H1 (cell line): ENCODE measurements around the gene CERS1. TPM values are rescaled to one million over a fixed set of nuclear protein-coding genes. Genes with fewer than 3 reads are reported as not detected.

Experiments
- CTCF ChIA-PET: fragments of 300-600 bp; sonication (Branson Sonifier 250); formaldehyde crosslinking; loops from one replicate; lab custom pipeline; 2021; ENCODE audit not compliant: partially characterized antibody; lab: Charles Lee
- POLR2A ChIA-PET: fragments of 300-600 bp; sonication (Branson Sonifier 250); formaldehyde crosslinking; loops from one replicate; lab custom pipeline; 2021; ENCODE audit warnings: inconsistent platforms; ENCODE audit not compliant: partially characterized antibody; lab: Charles Lee
- DNase-seq, 2 experiments: peaks; one replicate each; pipeline versions ENCODE4 v3.0.0 to v3.0.0-alpha.2; 2010 to 2022; ENCODE audit warnings: low spot score in 2 of 2, low read depth in 1 of 2, mixed read lengths in 1 of 2
- FAIRE-seq: peaks from 2 replicates; lab custom pipeline; 2011; peaks lifted over from hg19 to GRCh38; lab: Jason Lieb, UNC
- H2AFZ ChIP-seq: 2 replicates; pipeline ENCODE4 v1.8.1; 2012; ENCODE audit warnings: low read length, inconsistent platforms
- H2AK5ac ChIP-seq: 2 replicates; pipeline ENCODE4 v1.6.1; 2013; ENCODE audit warnings: low read depth, low read length
- H2BK120ac ChIP-seq: replicated peaks from 2 replicates; pipeline ENCODE3; 2013; ENCODE audit warnings: low read depth, low read length, inconsistent platforms
- H2BK12ac ChIP-seq: 2 replicates; pipeline ENCODE4 v1.6.1; 2013; ENCODE audit warnings: low read depth, low read length
- H2BK15ac ChIP-seq: 2 replicates; pipeline ENCODE4 v1.6.1; 2013; ENCODE audit warnings: low read length
- H2BK20ac ChIP-seq: 2 replicates; pipeline ENCODE4 v1.6.1; 2013; ENCODE audit warnings: low read length
- H2BK5ac ChIP-seq: 2 replicates; pipeline ENCODE4 v1.6.1; 2013; ENCODE audit warnings: low read depth, low read length
- H3K14ac ChIP-seq: 2 replicates; pipeline ENCODE4 v1.6.1; 2013; ENCODE audit warnings: inconsistent platforms; ENCODE audit not compliant: insufficient read length
- H3K18ac ChIP-seq: 2 replicates; pipeline ENCODE4 v1.6.1; 2013; ENCODE audit warnings: low read length; ENCODE audit errors: extremely low read depth
- H3K23ac ChIP-seq: 2 replicates; pipeline ENCODE4 v1.6.1; 2013; ENCODE audit warnings: inconsistent platforms; ENCODE audit not compliant: insufficient read length
- H3K23me2 ChIP-seq: 2 replicates; pipeline ENCODE4 v1.6.1; 2013; ENCODE audit warnings: low read depth, low read length
- H3K27ac ChIP-seq: 2 replicates; pipeline ENCODE4 v1.6.1; 2011; ENCODE audit warnings: low read depth, low read length, inconsistent platforms
- H3K27me3 ChIP-seq, 4 experiments: replicated peaks in 1 of 4; 1 replicate in 1 of 4; 2 replicates in 3 of 4; pipeline versions ENCODE4 v1.6.1 to v1.8.1; 2011 to 2013; ENCODE audit warnings: low read length in 3 of 4, mild to moderate bottlenecking in 3 of 4, inconsistent platforms in 2 of 4, mixed read lengths in 2 of 4, moderate library complexity in 1 of 4; ENCODE audit not compliant: control insufficient read depth in 3 of 4, insufficient read depth in 3 of 4; ENCODE audit errors: extremely low read depth in 1 of 4
- H3K36me3 ChIP-seq, 4 experiments: 2 replicates each; pipeline versions ENCODE4 v1.6.1 to v1.8.1; 2011 to 2013; ENCODE audit warnings: mild to moderate bottlenecking in 4 of 4, low read length in 3 of 4, moderate library complexity in 2 of 4, control low read depth in 1 of 4, inconsistent platforms in 1 of 4; ENCODE audit not compliant: insufficient read depth in 4 of 4, control insufficient read depth in 2 of 4
- H3K4ac ChIP-seq: replicated peaks from 2 replicates; pipeline ENCODE3; 2013; ENCODE audit warnings: low read length, low read depth, mixed read lengths, inconsistent platforms; ENCODE audit not compliant: insufficient read length
- H3K4me1 ChIP-seq, 4 experiments: replicated peaks in 1 of 4; 1 replicate in 1 of 4; 2 replicates in 3 of 4; pipeline versions ENCODE4 v1.6.1 to v1.8.1; 2011 to 2013; ENCODE audit warnings: low read length in 3 of 4, inconsistent platforms in 2 of 4, mixed read lengths in 1 of 4; ENCODE audit not compliant: insufficient read depth in 4 of 4, control insufficient read depth in 3 of 4
- H3K4me2 ChIP-seq, 2 experiments: 2 replicates each; pipeline versions ENCODE4 v1.6.1 to v1.8.1; 2011 to 2013; ENCODE audit warnings: low read depth in 2 of 2, low read length in 2 of 2, control low read depth in 1 of 2, inconsistent platforms in 1 of 2, mild to moderate bottlenecking in 1 of 2; ENCODE audit not compliant: insufficient read depth in 1 of 2
- H3K4me3 ChIP-seq, 4 experiments: fragments of 200-600, 300-600 bp in 1 of 4; sonication (generic), shearing (Covaris generic), sonication (Bioruptor Twin) in 1 of 4; 2 replicates each; pipeline versions ENCODE4 v1.5.1 to v1.8.1; 2011 to 2016; ENCODE audit warnings: low read length in 4 of 4, low read depth in 3 of 4, control low read depth in 2 of 4, inconsistent platforms in 2 of 4, mild to moderate bottlenecking in 2 of 4, mixed read lengths in 1 of 4, moderate library complexity in 1 of 4; ENCODE audit not compliant: insufficient read depth in 2 of 4; ENCODE audit errors: extremely low read depth in 1 of 4
- H3K56ac ChIP-seq: replicated peaks from 2 replicates; pipeline ENCODE3; 2013; ENCODE audit warnings: low read depth, mild to moderate bottlenecking, mixed read lengths, low read length, inconsistent platforms; ENCODE audit not compliant: insufficient read length
- H3K79me1 ChIP-seq: 2 replicates; pipeline ENCODE4 v1.6.1; 2013; ENCODE audit warnings: low read depth, low read length, control low read depth
- H3K79me2 ChIP-seq, 2 experiments: 2 replicates each; pipeline versions ENCODE4 v1.6.1 to v1.8.1; 2012 to 2013; ENCODE audit warnings: low read length in 2 of 2, mild to moderate bottlenecking in 2 of 2, inconsistent platforms in 1 of 2; ENCODE audit not compliant: insufficient read depth in 2 of 2, control insufficient read depth in 1 of 2
- H3K9ac ChIP-seq, 4 experiments: replicated peaks in 1 of 4; 1 replicate in 1 of 4; 2 replicates in 3 of 4; pipeline versions ENCODE4 v1.6.1 to v1.8.1; 2011 to 2013; ENCODE audit warnings: low read depth in 3 of 4, low read length in 3 of 4, control low read depth in 2 of 4, mild to moderate bottlenecking in 2 of 4, moderate library complexity in 2 of 4, inconsistent platforms in 1 of 4; ENCODE audit errors: extremely low read depth in 1 of 4
- H3K9me3 ChIP-seq, 2 experiments: 2 replicates each; pipeline versions ENCODE4 v1.6.1 to v1.8.1; 2012 to 2013; ENCODE audit warnings: mild to moderate bottlenecking in 2 of 2, moderate library complexity in 2 of 2, control low read depth in 1 of 2, inconsistent platforms in 1 of 2, low read depth in 1 of 2, low read length in 1 of 2, mixed read lengths in 1 of 2; ENCODE audit not compliant: insufficient read depth in 2 of 2
- H4K20me1 ChIP-seq, 2 experiments: replicated peaks in 1 of 2; 2 replicates each; pipeline versions ENCODE3 to v1.8.1; 2011 to 2013; ENCODE audit warnings: inconsistent platforms in 2 of 2, low read length in 2 of 2, mild to moderate bottlenecking in 1 of 2; ENCODE audit not compliant: insufficient read depth in 2 of 2, control insufficient read depth in 1 of 2
- H4K5ac ChIP-seq: 2 replicates; pipeline ENCODE4 v1.6.1; 2013; ENCODE audit warnings: low read length, low read depth, mixed read lengths, inconsistent platforms; ENCODE audit not compliant: insufficient read length
- H4K8ac ChIP-seq: 2 replicates; pipeline ENCODE4 v1.8.0; 2013; ENCODE audit warnings: mild to moderate bottlenecking, moderate library complexity, low read length, inconsistent platforms; ENCODE audit not compliant: insufficient read depth; ENCODE audit errors: extremely low read depth
- H4K91ac ChIP-seq: replicated peaks from 2 replicates; pipeline ENCODE3; 2013; ENCODE audit warnings: low read length, mixed read lengths, inconsistent platforms; ENCODE audit not compliant: insufficient read length
- ASH2L ChIP-seq: fragments of 200-600, 300-600 bp; sonication (generic); IDR thresholded peaks from one replicate; pipeline ENCODE4 v1.7.1; 2017; ENCODE audit warnings: low read length
- BCL11A ChIP-seq, 2 experiments: IDR thresholded peaks; one replicate each; pipeline ENCODE4 v1.6.1; 2011; ENCODE audit warnings: low read depth in 2 of 2, low read length in 2 of 2, mild to moderate bottlenecking in 2 of 2
- CBX8 ChIP-seq: fragments of 300-800, 300-1000 bp; sonication (generic); IDR thresholded peaks from 2 replicates; pipeline ENCODE4 v1.7.1; 2016; ENCODE audit warnings: low read depth, low read length, borderline replicate concordance
- E2F6 ChIP-seq: IDR thresholded peaks from 2 replicates; pipeline ENCODE4 v1.6.1; 2012; ENCODE audit warnings: inconsistent platforms
- GABPA ChIP-seq: IDR thresholded peaks from 2 replicates; pipeline ENCODE4 v1.6.1; 2011; ENCODE audit warnings: mild to moderate bottlenecking, low read length, moderate library complexity, borderline replicate concordance; ENCODE audit not compliant: insufficient read depth
- POLR2AphosphoS5 ChIP-seq: IDR thresholded peaks from 2 replicates; pipeline ENCODE4 v1.6.1; 2011; ENCODE audit warnings: low read depth, low read length
- POU5F1 ChIP-seq: IDR thresholded peaks from 2 replicates; pipeline ENCODE4 v1.6.1; 2011; ENCODE audit warnings: low read depth, mild to moderate bottlenecking, low read length, moderate library complexity
- RFX5 ChIP-seq: IDR thresholded peaks from 2 replicates; pipeline ENCODE4 v1.6.1; 2011; ENCODE audit warnings: low read depth, low read length, improper control_type of control experiment, borderline replicate concordance
- RXRA ChIP-seq: IDR thresholded peaks from 2 replicates; pipeline ENCODE4 v1.6.1; 2011; ENCODE audit warnings: low read depth, mild to moderate bottlenecking, low read length, moderate library complexity; ENCODE audit not compliant: insufficient read depth
- SIX5 ChIP-seq: IDR thresholded peaks from 2 replicates; pipeline ENCODE4 v1.6.1; 2011; ENCODE audit warnings: mild to moderate bottlenecking, low read depth, low read length
- SP1 ChIP-seq: IDR thresholded peaks from 2 replicates; pipeline ENCODE4 v1.6.1; 2011; ENCODE audit warnings: low read depth, low read length
- SP2 ChIP-seq: IDR thresholded peaks from 2 replicates; pipeline ENCODE4 v1.6.1; 2012; ENCODE audit warnings: mild to moderate bottlenecking, low read length, inconsistent platforms
- SUZ12 ChIP-seq: fragments of 200-600 bp; sonication (generic); IDR thresholded peaks from 2 replicates; pipeline ENCODE4 v1.6.1; 2012; ENCODE audit warnings: mild to moderate bottlenecking, inconsistent platforms, low read length, moderate library complexity, mixed read lengths
- WGBS, 2 experiments: shearing (Covaris generic) in 1 of 2; methylation state at CpG; one replicate each; pipeline versions ENCODE4 v1.1.6 to v1.1.7; 2013 to 2015; ENCODE audit warnings: low lambda C conversion rate in 2 of 2, mixed read lengths in 2 of 2, inconsistent platforms in 1 of 2, low coverage in 1 of 2, missing lambda C conversion rate in 1 of 2; ENCODE audit not compliant: insufficient replicate concordance in 2 of 2, insufficient coverage in 1 of 2, insufficient read length in 1 of 2; ENCODE audit errors: extremely low coverage in 1 of 2, missing lambda C conversion rate in 1 of 2; 5-methylcytosine and 5-hydroxymethylcytosine counted together
- polyA plus RNA-seq, 7 experiments: library from polyadenylated mRNA; depleted of rRNA in 3 of 7; stranded (reverse) in 5 of 7; unstranded in 2 of 7; fragments of >200 nt in 5 of 7; fragments of 200-250 nt in 2 of 7; gene quantifications; 1 replicate in 5 of 7; 2 replicates in 1 of 7; 4 replicates in 1 of 7; pipeline versions ENCODE4 v1.2.1 to v1.2.3, GENCODE V29; 2011 to 2013; ENCODE audit warnings: missing spikeins in 2 of 7, mixed read lengths in 2 of 7
- total RNA-seq: library from RNA; stranded (reverse); fragmentation: NEBNext Ultra II Directional; extraction: Animal tissue kit (Norgen Biotek cat#: 25700); gene quantifications from 2 replicates; pipeline ENCODE4 v1.2.1, GENCODE V29; 2021

The CERS1 gene
- total and polyA plus RNA-seq, 2 of the 8 experiments (the other 6 are each of a cell fraction or from before 2014, with no cell fraction given), result 18.6 to 51.0 TPM

DNA sequence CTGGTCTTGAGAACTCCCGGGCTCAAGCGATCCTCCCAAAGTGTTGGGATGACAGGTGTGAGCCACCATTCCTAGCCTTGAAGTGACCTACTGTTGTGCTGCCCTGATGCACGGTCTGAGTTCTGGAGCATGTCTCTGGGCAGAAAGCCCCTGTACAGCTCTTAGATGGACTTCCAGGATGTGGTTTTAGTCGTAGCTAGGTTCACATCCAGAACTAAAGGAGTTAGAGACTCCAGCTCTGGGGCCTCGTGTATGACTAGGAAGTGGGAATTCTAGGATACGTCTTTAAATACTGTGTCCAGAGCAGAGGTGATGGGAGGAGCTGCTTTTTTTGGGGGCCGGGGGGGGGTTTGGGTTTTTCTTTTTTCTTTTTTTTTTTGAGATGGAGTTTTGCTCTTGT lies 52.0 kb downstream of the CERS1 start:
- H3K79me2 ChIP-seq, result peaks cover 14 to 86% of the 10 kb centered on the region in 2 experiments
- TF ChIP-seq ASH2L (no peak), CBX8 (no peak), RXRA (no peak), GABPA (no peak), SUZ12 (no peak), E2F6 (no peak), SP1 (no peak), POU5F1 (no peak), POLR2AphosphoS5 (no peak), RFX5 (no peak), SP2 (no peak), BCL11A (IDR thresholded peaks at IDR 0.05; ENCODE audit: low read depth in 2 of 2, low read length in 2 of 2) (no peak), SIX5 (no peak)

More for the DNA sequence above, 52.0 kb downstream of the CERS1 start:
- Histone ChIP-seq H3K9ac (no peak overlapping the region), H3K4me3 (no peak overlapping the region), H3K23me2 (no peaks in the 10 kb centered on the region), H2BK120ac (no peak overlapping the region), H3K23ac (no peak overlapping the region), H2AFZ (no peak overlapping the region), H3K9me3 (no peaks in the 10 kb centered on the region), H3K18ac (no peak overlapping the region), H3K56ac (no peak overlapping the region), H3K4me2 (no peak overlapping the region), H4K91ac (no peak overlapping the region), H3K4me1 (peaks cover 0 to 14% (median 9%) of the 10 kb centered on the region in 4 experiments; a peak in 6 of 7 replicates), H4K8ac (no peak overlapping the region), H2AK5ac (no peak overlapping the region), H3K4ac (no peak overlapping the region), H3K79me1 (peaks cover 40% of the 10 kb centered on the region), H2BK20ac (no peak overlapping the region), H3K36me3 (peaks cover 0 to 11% (median 7%) of the 10 kb centered on the region in 4 experiments; a peak in 6 of 8 replicates), H2BK5ac (no peak overlapping the region), H4K5ac (no peak overlapping the region), H2BK12ac (no peak overlapping the region), H3K27ac (no peak overlapping the region), H3K27me3 (no peaks in the 10 kb centered on the region), H3K14ac (no peak overlapping the region), H2BK15ac (no peak overlapping the region), H4K20me1 (peaks cover 58 to 72% of the 10 kb centered on the region in 2 experiments)
- CTCF ChIA-PET, result interaction anchor here (0.6 to 19.5 kb wide), 9 partner anchors 13 to 376 kb away, joined by 3 to 247 read pairs (median 5); partner anchors contain the start of gene UPF1
- DNase-seq (no peak), FAIRE-seq (no peak)
- POLR2A ChIA-PET, result interaction anchor here (0.8 to 1.4 kb wide), 5 partner anchors 10 to 66 kb away, joined by 3 to 5 read pairs (median 4); no protein-coding TSS in a partner anchor
- 94% methylated on average over 7 of the region's 7 CpGs; no CpG with 5 or more reads in 1 of the 2 experiments for WGBS, 2 experiments
